Measurements from ENCODE around the gene YBX3. TPM values are rescaled to one million over a fixed set of nuclear protein-coding genes. Genes with fewer than 3 reads are reported as not detected.

Gene YBX3
- total RNA-seq, 4 donors from 2014 or later = 77.1 to 291 (median 151) TPM

GRCh38 chr12:10652192-10652591 lies 70.9 kb downstream of the YBX3 start:
- Histone ChIP-seq H3K4me1 (peaks cover 0 to 5% (median 0%) of the 10 kb centered on the region in 4 donors), H3K4me3 (no peak overlapping the region), H3K27me3 (no peaks in the 10 kb centered on the region), H3K36me3 (no peaks in the 10 kb centered on the region), H3K9me3 (no peaks in the 10 kb centered on the region), H3K27ac (peak overlapping the region in 2 of 4 donors; percentile 2 to 46)
- no peak for DNase-seq
- TF ChIP-seq CTCF (IDR thresholded peaks at IDR 0.05) (no peak), POLR2A (IDR thresholded peaks at IDR 0.05) (no peak)

Other genes with a start within 250 kb of the YBX3 start
- gene EIF2S3B, start 217.4 kb downstream of the YBX3 start, total RNA-seq = 1 to 10 TPM in 2 of 4 donors, not detected in 2; 1.5 to 1.7 TPM
- 10 to 100 TPM in 2 of 4 donors, 1 to 10 TPM in 2; 7.7 to 28.9 (median 9.8) TPM for gene MAGOHB, start 109.7 kb downstream of the YBX3 start, total RNA-seq
- gene STYK1, start 49.3 kb downstream of the YBX3 start, total RNA-seq = 10 to 100 TPM in 3 of 4 donors, 1 to 10 TPM in 1; 5.8 to 43.1 (median 25.4) TPM
- gene TAS2R7, start 79.3 kb upstream of the YBX3 start, total RNA-seq = not detected
- not detected for gene TAS2R8, start 84.0 kb upstream of the YBX3 start, total RNA-seq
- not detected for gene TAS2R9, start 86.8 kb upstream of the YBX3 start, total RNA-seq
- not detected for gene TAS2R10, start 103.0 kb upstream of the YBX3 start, total RNA-seq
- gene PRR4, start 126.2 kb upstream of the YBX3 start, total RNA-seq = 10 to 100 TPM in 1 of 4 donors, 1 to 10 TPM in 2, not detected in 1; 5.4 to 10.2 (median 5.8) TPM
- gene PRH1, start 160.9 kb upstream of the YBX3 start, total RNA-seq = 10 to 100 TPM; 42.5 to 98.2 (median 47.7) TPM
- 1 to 10 TPM in 3 of 4 donors, not detected in 1; 1.8 to 7.9 (median 7.2) TPM for gene TAS2R13, start 186.2 kb upstream of the YBX3 start, total RNA-seq
- not detected for gene PRH2, start 205.9 kb upstream of the YBX3 start, total RNA-seq
- 1 to 10 TPM in 3 of 4 donors, not detected in 1; 3.4 to 5.1 (median 4.8) TPM for gene TAS2R14, start 215.9 kb upstream of the YBX3 start, total RNA-seq

Measured in Peyer's patch (tissue), 4 donors.